Measurements from ENCODE around the gene SMARCD2.
"Not testable (repeated sequence)": the region's sequence is repeated elsewhere in the genome, so short reads cannot be mapped to it uniquely, and the experiment has no call there.

SMARCD2 gene

DNA sequence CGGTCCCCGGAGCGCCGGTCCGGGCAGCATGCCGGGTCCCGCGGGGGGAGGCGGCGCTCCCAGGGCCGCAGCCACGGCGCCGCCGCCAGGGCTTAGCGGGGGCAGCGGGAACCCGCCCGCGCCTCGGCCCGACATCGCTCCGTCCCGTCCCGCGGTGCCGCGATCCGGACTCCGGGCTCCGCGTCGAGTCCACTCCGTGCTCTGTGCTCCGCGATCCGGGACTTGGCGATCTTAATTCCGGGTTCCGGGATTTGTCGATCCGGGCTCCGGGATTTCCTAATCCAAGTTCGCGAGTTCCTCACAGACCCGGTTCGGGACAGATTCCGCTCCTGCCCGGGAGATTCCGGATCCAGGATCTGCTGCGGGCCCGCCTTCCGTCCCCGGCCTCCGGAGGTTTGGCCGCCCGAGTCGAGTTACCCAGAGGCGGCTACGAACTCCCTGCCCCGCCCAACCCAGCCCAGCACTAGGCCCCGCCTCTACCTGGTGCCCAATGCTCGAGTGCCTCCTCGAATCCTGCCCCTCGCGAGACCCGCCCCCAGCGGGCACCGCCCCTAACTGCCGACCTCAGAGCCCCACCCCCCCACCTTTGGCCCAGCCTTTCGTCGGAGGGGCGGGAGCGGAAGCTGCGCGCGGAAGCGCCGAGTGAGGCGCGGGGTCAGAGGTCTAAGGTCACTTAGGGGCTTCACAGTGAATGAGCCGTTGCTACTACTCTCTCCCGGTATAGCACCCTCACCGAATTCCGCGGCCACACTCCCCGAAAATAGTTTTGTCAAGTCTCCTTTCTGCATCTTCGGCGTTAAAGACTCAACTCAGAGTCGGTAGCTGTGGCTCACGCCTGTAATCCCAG, at the start of gene SMARCD2:
TSS of gene SMARCD2 (minus strand) at position 146 of the 847 bp plus-strand sequence. CDS start at position 135, 11 bp downstream.
- peak; percentile 99 for DNase-seq (ENCODE audit: low read depth in 2 of 2)

DNA sequence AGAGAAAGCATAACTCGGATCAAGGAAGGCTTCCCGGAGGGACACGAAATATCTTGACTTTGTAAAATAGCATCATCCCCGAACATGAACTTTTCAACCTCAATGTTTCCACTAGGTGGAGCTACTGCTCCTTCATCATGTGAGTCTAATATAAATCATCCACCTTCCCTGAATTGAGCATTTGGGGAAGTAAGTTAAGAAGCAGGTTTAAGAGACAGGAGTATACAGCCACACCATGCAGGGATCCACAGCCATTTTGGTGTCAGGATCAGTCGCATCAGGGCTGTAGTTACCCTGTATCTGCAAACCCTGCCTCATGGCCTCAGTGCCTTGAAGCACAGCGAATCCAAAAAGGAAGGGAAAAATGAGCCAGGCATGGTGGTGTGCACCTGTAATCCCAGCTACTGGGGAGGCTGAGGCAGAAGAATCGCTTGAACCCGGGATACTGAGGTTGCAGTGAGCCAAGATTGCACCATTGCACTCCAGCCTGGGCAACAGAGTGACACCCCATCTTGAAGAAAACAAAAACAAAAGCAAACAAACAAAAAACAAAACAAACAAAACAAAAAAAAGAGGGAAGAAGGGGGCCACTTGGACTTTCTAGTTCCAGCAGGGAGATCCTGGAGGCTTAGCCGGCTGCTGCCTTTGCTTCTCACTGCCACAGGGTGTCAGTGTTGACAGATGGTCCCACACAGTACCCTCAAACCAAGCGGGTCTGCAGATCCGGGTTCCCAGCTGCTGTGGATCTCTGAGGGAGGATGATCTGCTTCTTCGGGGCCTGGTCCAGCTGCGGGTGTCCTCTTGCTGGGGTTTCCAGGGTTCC, 46.8 kb upstream of the SMARCD2 start:
- DNase-seq (ENCODE audit: low read depth in 2 of 2) = peak in 1 of 2 donors; percentile 10

DNA sequence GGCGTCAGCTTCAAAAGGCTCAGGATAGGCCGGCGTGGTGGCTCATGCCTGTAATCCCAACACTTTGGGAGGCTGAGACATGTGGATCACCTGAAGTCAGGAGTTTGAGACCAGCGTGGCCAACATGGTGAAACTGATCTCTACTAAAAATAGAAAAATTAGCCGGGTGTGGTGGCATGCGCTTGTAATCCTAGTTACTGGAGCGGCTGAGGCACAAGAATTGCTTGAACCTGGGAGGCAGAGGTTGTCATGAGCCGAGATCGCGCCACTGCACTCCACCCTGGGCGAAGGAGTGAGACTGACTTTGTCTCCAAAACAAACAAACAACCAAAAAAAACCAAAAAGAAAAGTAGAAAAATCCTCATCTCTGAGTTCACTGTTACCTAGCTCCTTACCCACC, 42.6 kb upstream of the SMARCD2 start:
- not testable (repeated sequence) for DNase-seq (ENCODE audit: low read depth in 2 of 2)

GRCh38 chr17:63882626-63883126, 40.2 kb upstream of the SMARCD2 start:
- not testable (repeated sequence) for DNase-seq (ENCODE audit: low read depth in 2 of 2)

- peak; percentile 37 to 56 for DNase-seq (ENCODE audit: low read depth in 2 of 2)
Measured at GRCh38 chr17:63881935-63882601, 39.6 kb upstream of the SMARCD2 start, which contains the start of gene GH2. Gene GH2, minus strand, starts transcription at chr17:63881944. Its CDS starts 143 bp downstream, at chr17:63881801.

DNA sequence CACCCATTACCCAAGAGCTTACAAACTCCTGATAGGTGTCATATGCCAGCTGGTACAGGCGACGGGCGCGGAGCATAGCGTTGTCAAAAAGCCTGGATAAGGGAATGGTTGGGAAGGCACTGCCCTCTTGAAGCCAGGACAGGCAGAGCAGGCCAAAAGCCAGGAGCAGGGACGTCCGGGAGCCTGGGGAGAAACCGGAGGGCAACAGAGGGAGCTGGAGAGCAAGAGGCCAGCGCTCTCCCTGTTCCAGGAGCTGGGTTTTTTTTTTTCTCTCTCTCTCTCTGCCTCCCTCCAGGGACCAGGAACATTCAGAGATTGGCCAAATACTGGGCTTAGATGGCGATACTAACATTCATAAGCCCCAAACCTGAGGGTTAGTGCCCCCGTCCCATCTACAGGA, 38.9 kb upstream of the SMARCD2 start:
- not testable (repeated sequence) for DNase-seq (ENCODE audit: low read depth in 2 of 2)

DNA sequence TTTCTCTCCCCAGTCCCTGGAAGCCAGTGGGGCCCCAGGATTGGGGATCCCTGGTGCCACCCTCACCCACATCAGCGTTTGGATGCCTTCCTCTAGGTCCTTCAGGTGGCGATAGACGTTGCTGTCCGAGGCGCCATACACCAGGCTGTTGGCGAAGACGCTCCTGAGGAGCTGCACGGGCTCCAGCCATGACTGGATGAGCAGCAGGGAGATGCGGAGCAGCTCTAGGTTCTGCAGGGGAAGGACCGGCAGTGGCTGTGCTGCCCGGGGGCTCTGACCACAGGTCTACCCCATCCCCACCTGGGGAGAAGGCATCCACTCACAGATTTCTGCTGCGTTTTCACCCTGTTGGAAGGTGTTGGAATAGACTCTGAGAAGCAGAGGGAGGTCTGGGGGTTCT, 38.2 kb upstream of the SMARCD2 start:
- no peak for DNase-seq (ENCODE audit: low read depth in 2 of 2)

DNA sequence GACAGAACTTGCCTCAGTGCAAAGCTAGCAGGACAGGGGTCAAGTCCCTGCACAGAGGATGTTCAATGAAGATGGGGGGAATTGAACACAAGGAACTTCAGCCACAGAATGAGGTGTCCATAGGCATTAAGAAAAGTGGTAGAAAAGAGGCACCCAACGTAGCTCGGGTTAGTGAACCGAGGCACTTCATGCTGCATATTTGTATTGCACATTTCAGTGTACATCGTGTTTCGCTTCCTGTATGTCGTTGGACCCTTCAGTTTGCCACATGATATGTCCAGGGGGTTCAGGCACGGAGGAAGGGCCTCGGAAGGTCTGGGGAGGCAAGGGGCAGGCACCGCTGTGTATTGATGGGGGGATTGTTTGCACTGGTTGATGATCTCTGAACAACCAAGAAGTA, 35.9 kb upstream of the SMARCD2 start:
- not testable (repeated sequence) for DNase-seq (ENCODE audit: low read depth in 2 of 2)

DNA sequence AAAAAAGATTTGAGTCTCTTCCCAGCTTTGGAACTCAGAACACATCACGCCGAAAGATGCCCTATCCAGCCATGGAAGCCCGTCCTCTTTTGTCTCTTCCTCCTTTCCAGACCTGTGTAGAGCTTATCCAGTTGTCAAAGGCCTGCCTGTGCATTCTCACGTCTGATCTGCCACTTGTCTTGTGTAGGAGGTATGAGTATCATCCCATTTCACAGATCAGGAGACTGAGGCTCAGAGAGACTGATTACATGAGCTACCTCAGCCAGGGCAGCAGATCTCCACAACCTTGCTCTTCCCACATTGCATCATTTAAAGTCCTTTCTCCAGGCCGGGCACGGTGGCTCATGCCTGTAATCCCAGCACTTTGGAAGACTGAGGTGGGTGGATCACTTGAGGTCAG, 32.2 kb upstream of the SMARCD2 start:
- DNase-seq (ENCODE audit: low read depth in 2 of 2) = not testable (repeated sequence)

DNA sequence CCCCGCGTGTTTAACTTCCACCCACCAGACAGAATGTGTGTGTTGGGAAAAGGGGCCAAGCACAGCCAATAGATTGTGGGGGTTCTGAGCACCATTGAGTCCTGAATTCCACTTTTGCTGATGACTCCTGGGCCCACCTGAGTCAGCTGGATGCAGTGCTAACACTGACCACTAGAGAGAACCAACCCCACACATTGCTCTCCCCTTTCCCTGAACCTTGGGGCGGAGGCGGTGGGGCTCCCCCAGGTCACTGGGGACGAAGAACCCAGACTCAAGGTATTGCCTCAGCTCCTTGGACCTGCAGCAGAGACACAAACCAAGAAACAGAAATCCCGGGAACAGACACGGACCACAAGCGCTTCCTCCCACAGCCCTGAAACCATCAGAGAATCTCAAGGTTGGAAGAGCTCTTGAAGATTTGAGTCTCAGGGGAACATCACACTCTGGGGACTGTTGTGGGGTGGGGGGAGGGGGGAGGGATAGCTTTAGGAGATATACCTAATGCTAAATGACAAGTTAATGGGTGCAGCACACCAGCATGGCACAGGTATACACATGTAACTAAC, 31.7 kb upstream of the SMARCD2 start:
- DNase-seq (ENCODE audit: low read depth in 2 of 2) = not testable (repeated sequence)

GRCh38 chr17:63873577-63873976, 31.1 kb upstream of the SMARCD2 start, which contains the start of gene CSH2:
Gene CSH2, minus strand, starts transcription at chr17:63873677. Its CDS starts 63 bp downstream, at chr17:63873614.
- DNase-seq (ENCODE audit: low read depth in 2 of 2) = not testable (repeated sequence)

GRCh38 chr17:63871646-63872365, 29.3 kb upstream of the SMARCD2 start:
- not testable (repeated sequence) for DNase-seq (ENCODE audit: low read depth in 2 of 2)

GRCh38 chr17:63870292-63870665, 27.8 kb upstream of the SMARCD2 start:
- DNase-seq (ENCODE audit: low read depth in 2 of 2) = not testable (repeated sequence)

GRCh38 chr17:63869491-63870291, 27.2 kb upstream of the SMARCD2 start:
- not testable (repeated sequence) for DNase-seq (ENCODE audit: low read depth in 2 of 2)

DNA sequence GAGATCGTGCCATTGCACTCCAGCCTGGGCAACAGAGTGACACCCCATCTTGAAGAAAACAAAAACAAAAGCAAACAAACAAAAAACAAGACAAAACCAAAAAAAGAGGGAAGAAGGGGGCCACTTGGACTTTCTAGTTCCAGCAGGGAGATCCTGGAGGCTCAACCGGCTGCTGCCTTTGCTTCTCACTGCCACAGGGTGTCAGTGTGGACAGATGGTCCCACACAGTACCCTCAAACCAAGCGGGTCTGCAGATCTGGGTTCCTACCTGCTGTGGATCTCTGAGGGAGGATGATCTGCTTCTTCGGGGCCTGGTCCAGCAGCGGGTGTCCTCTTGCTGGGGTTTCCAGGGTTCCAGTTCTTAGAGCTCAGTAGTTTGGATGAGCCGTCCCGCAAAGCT, 24.1 kb upstream of the SMARCD2 start:
- not testable (repeated sequence) for DNase-seq (ENCODE audit: low read depth in 2 of 2)

DNA sequence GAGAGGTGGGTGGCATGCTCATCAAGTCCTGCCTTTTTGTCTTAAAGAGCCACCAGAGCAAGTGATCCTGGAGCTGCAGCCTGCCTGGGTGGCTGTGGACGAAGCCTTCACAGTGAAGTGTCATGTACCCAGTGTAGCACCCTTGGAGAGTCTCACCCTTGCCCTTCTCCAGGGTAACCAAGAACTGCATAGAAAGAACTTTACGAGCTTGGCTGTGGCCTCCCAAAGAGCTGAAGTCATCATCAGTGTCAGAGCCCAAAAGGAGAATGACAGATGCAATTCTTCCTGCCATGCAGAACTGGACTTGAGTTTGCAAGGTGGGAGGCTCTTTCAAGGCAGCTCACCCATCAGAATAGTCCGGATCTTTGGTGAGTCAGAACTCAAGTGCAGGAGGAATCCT, 16.8 kb upstream of the SMARCD2 start:
- no peak for DNase-seq (ENCODE audit: low read depth in 2 of 2)

GRCh38 chr17:63856425-63856824, 13.9 kb upstream of the SMARCD2 start:
- not testable (repeated sequence) for DNase-seq (ENCODE audit: low read depth in 2 of 2)

DNA sequence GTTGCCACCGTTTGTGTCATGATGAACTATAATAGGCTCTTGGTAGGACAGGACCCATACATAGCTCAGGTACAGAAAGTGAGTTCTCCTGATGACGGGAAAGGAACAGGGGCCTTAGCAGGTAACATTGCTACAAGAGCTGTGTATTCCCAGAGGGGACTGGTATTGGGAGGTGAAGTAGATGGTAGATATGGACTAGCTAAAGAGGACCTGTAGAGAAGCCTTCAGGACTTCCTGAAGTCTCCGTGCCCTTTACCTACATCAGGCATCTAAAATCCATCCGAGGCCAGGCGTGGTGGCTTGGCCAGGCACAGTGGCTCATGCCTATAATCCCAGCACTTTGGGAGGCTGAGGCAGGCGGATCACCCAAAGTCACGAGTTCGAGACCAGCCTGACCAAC, 12.7 kb upstream of the SMARCD2 start:
- DNase-seq (ENCODE audit: low read depth in 2 of 2) = no peak

DNA sequence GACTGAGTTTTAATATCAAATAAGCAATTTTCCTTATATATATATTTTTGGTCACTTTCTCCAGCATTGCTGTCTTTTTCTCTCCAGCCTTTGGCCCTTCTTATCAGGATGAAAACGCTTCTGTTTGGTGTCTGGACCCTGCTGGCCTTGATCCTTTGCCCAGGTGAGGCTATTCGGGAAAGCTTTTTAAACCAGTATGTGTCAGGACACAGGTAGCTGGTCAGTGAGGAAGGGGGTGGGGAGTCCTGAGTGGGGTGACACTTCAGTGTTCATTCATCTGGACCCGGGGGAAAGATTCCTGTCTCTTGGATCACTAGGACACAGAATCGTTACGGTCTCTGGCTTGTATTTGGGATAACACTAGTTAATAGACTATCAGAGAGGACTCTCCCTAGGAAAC, 12.2 kb upstream of the SMARCD2 start:
- DNase-seq (ENCODE audit: low read depth in 2 of 2) = no peak

- DNase-seq (ENCODE audit: low read depth in 2 of 2) = no peak
Measured at GRCh38 chr17:63853260-63853659, 10.8 kb upstream of the SMARCD2 start.
